BLaER1 treated with 17β-estradiol and CSF1 and Interleukin-3, amounts not matched to agents 10 nM and 100 nM (cell line): Measurements from ENCODE around the gene GPR176.

Experiments used
- H3K27ac ChIP-seq, 11 experiments: shearing (Covaris generic); formaldehyde crosslinking; 2 replicates each; pipeline ENCODE4 v1.8.1; 2022
- H3K27me3 ChIP-seq, 11 experiments: shearing (Covaris generic); formaldehyde crosslinking; 2 replicates each; pipeline ENCODE4 v1.8.1; 2022
- H3K36me3 ChIP-seq, 11 experiments: shearing (Covaris generic); formaldehyde crosslinking; 2 replicates each; pipeline ENCODE4 v1.8.1; 2022
- H3K4me1 ChIP-seq, 10 experiments: shearing (Covaris generic); formaldehyde crosslinking; 2 replicates each; pipeline ENCODE4 v1.8.1; 2022
- H3K4me2 ChIP-seq, 11 experiments: shearing (Covaris generic); formaldehyde crosslinking; 2 replicates each; pipeline ENCODE4 v1.8.1; 2022
- H3K4me3 ChIP-seq, 10 experiments: shearing (Covaris generic); formaldehyde crosslinking; 2 replicates each; pipeline ENCODE4 v1.8.1; 2022
- H3K9ac ChIP-seq, 11 experiments: shearing (Covaris generic); formaldehyde crosslinking; 2 replicates each; pipeline ENCODE4 v1.8.1; 2022
- H3K9me3 ChIP-seq, 11 experiments: shearing (Covaris generic); formaldehyde crosslinking; replicated peaks in 1 of 11; 2 replicates each; pipeline ENCODE4 v1.8.1; 2022
- H4K20me1 ChIP-seq, 11 experiments: shearing (Covaris generic); formaldehyde crosslinking; 2 replicates each; pipeline ENCODE4 v1.8.1; 2022
- Cebpa-rat ChIP-seq, 11 experiments: shearing (Covaris generic); IDR thresholded peaks; 2 replicates each; pipeline ENCODE4 v1.8.1; 2022

The GPR176 gene

GRCh38 chr15:39939487-39940452 lies 19.7 kb upstream of the GPR176 start:
- Histone ChIP-seq H4K20me1 (peaks cover 0 to 6% (median 0%) of the 10 kb centered on the region in 11 experiments; a peak in 2 of 22 replicates), H3K36me3 (peaks cover 47 to 76% (median 54%) of the 10 kb centered on the region in 11 experiments), H3K27ac (peak overlapping the region in 8 of 11 experiments; percentile 13 to 89 (median 50); a peak in 12 of 22 replicates), H3K4me1 (peaks cover 33 to 54% (median 39%) of the 10 kb centered on the region in 10 experiments), H3K4me2 (peak overlapping the region; percentile 29 to 86 (median 60); a peak in 20 of 22 replicates), H3K9me3 (peaks cover 0 to 13% (median 8%) of the 10 kb centered on the region in 11 experiments; a peak in 11 of 22 replicates), H3K27me3 (no peaks in the 10 kb centered on the region), H3K9ac (peak overlapping the region in 4 of 11 experiments; percentile 28 to 82 (median 64); a peak in 6 of 22 replicates), H3K4me3 (peak overlapping the region in 1 of 10 experiments; percentile 28; a peak in 1 of 20 replicates)
- TF ChIP-seq Cebpa-rat (IDR thresholded peaks at IDR 0.05), result no peak

DNA sequence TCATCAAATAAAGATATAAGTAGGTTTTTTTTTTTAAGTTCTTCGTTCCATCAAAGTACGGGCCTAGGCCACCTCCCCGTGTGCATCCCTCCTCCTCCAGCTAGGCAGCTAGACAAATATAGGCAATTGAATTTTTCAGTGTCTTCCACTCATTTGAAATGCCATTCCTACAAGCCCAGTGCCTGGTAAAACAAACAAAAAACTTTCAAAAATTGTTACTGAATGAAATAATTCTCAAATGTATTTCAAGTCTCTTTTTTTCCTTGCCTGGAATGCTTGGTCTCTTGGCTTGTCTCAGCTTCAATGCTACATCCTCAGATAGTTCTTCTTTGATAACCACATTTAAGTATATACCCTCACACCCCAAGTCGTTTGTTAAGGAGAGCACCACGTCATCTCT lies 17.6 kb upstream of the GPR176 start:
- Histone ChIP-seq H3K9me3 (peaks cover 0 to 8% (median 7%) of the 10 kb centered on the region in 11 experiments; a peak in 12 of 22 replicates), H3K27me3 (no peaks in the 10 kb centered on the region), H4K20me1 (peaks cover 0 to 6% (median 0%) of the 10 kb centered on the region in 11 experiments; a peak in 2 of 22 replicates), H3K4me3 (no peak overlapping the region), H3K4me2 (peak overlapping the region in 3 of 11 experiments; percentile 5 to 86 (median 80); a peak in 3 of 22 replicates), H3K4me1 (peaks cover 39 to 57% (median 45%) of the 10 kb centered on the region in 10 experiments), H3K36me3 (peaks cover 27 to 55% (median 33%) of the 10 kb centered on the region in 11 experiments; a peak in 21 of 22 replicates), H3K9ac (no peak overlapping the region), H3K27ac (no peak overlapping the region)
- TF ChIP-seq Cebpa-rat (IDR thresholded peaks at IDR 0.05), result no peak

- Histone ChIP-seq H3K4me2 (peak overlapping the region in 8 of 11 experiments; percentile 83 to 95 (median 90); a peak in 10 of 22 replicates), H3K4me1 (peaks cover 39 to 59% (median 45%) of the 10 kb centered on the region in 10 experiments), H3K4me3 (no peak overlapping the region), H4K20me1 (peaks cover 0 to 6% (median 0%) of the 10 kb centered on the region in 11 experiments; a peak in 2 of 22 replicates), H3K36me3 (peaks cover 18 to 45% (median 23%) of the 10 kb centered on the region in 11 experiments; a peak in 21 of 22 replicates), H3K9ac (no peak overlapping the region), H3K27me3 (no peaks in the 10 kb centered on the region), H3K27ac (no peak overlapping the region), H3K9me3 (peaks cover 0 to 12% (median 10%) of the 10 kb centered on the region in 11 experiments; a peak in 12 of 22 replicates)
- TF ChIP-seq Cebpa-rat (IDR thresholded peaks at IDR 0.05), result no peak
Measured at GRCh38 chr15:39936681-39937080, 16.6 kb upstream of the GPR176 start.

GRCh38 chr15:39936187-39936586 lies 16.1 kb upstream of the GPR176 start:
- H3K9me3 ChIP-seq, result peaks cover 0 to 12% (median 10%) of the 10 kb centered on the region in 11 experiments; a peak in 12 of 22 replicates
- H3K9ac ChIP-seq, result no peak overlapping the region
- peaks cover 0 to 6% (median 0%) of the 10 kb centered on the region in 11 experiments; a peak in 2 of 22 replicates for H4K20me1 ChIP-seq
- TF ChIP-seq Cebpa-rat (IDR thresholded peaks at IDR 0.05), result no peak
- H3K27me3 ChIP-seq, result no peaks in the 10 kb centered on the region
- peak overlapping the region in 1 of 11 experiments; percentile 17; a peak in 2 of 22 replicates for H3K27ac ChIP-seq
- no peak overlapping the region for H3K4me3 ChIP-seq
- H3K4me2 ChIP-seq, result peak overlapping the region in 9 of 11 experiments; percentile 83 to 95 (median 91); a peak in 16 of 22 replicates
- peaks cover 13 to 40% (median 18%) of the 10 kb centered on the region in 11 experiments; a peak in 21 of 22 replicates for H3K36me3 ChIP-seq
- H3K4me1 ChIP-seq, result peaks cover 39 to 59% (median 45%) of the 10 kb centered on the region in 10 experiments

- H3K4me1 ChIP-seq, result peaks cover 39 to 59% (median 45%) of the 10 kb centered on the region in 10 experiments
- TF ChIP-seq Cebpa-rat (IDR thresholded peaks at IDR 0.05), result no peak
- peak overlapping the region; percentile 83 to 95 (median 90) for H3K4me2 ChIP-seq
- peaks cover 0 to 6% (median 0%) of the 10 kb centered on the region in 11 experiments; a peak in 2 of 22 replicates for H4K20me1 ChIP-seq
- H3K9me3 ChIP-seq, result peaks cover 0 to 12% (median 10%) of the 10 kb centered on the region in 11 experiments; a peak in 12 of 22 replicates
- peak overlapping the region in 9 of 11 experiments; percentile 86 to 92 (median 90); a peak in 13 of 22 replicates for H3K9ac ChIP-seq
- no peaks in the 10 kb centered on the region for H3K27me3 ChIP-seq
- peak overlapping the region in 4 of 11 experiments; percentile 17 to 98 (median 92); a peak in 3 of 22 replicates for H3K27ac ChIP-seq
- peaks cover 4 to 30% (median 9%) of the 10 kb centered on the region in 11 experiments; a peak in 19 of 22 replicates for H3K36me3 ChIP-seq
- H3K4me3 ChIP-seq, result peak overlapping the region; percentile 65 to 89 (median 82); a peak in 16 of 20 replicates
Measured at GRCh38 chr15:39935241-39935640, 15.2 kb upstream of the GPR176 start.

DNA sequence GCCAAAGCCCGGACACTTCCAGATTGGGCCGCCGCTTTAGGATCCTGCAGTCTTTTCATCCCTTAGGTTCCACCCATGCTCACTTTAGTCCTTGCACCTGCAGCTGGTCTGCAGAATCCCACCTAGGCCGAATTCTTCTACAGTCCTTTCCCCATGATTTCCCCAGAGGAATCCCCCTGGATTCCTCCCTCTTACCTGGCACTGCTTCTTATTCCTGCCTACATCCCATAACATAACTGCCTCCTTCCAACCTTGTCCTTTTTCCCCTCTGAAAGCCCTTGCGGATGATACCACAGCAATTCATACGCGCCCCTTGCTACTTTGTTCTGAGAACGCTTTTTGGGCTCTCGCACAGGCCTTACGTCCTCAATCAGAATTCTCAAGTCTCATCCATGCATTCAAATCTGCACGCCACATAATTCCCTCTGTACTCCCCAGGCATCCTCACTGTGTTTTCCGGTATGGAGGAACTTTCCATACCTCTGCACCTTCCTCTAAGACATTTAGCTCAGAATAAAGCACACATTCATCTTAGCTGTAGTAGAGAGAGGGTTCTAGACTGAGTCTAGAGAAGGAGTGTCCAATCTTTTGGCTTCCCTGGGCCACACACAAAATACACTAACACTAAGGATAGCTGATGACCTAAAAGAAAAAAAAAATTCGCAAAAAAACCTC lies 14.5 kb upstream of the GPR176 start:
- H3K4me2 ChIP-seq, result peak overlapping the region; percentile 83 to 95 (median 90)
- H4K20me1 ChIP-seq, result no peaks in the 10 kb centered on the region
- peak overlapping the region; percentile 75 to 92 (median 90) for H3K9ac ChIP-seq
- H3K4me3 ChIP-seq, result peak overlapping the region; percentile 65 to 89 (median 82)
- TF ChIP-seq Cebpa-rat (IDR thresholded peaks at IDR 0.05), result no peak
- no peaks in the 10 kb centered on the region for H3K27me3 ChIP-seq
- peak overlapping the region; percentile 80 to 98 (median 92) for H3K27ac ChIP-seq
- peaks cover 32 to 52% (median 39%) of the 10 kb centered on the region in 10 experiments for H3K4me1 ChIP-seq
- H3K9me3 ChIP-seq, result peaks cover 0 to 12% (median 10%) of the 10 kb centered on the region in 11 experiments; a peak in 12 of 22 replicates
- H3K36me3 ChIP-seq, result peaks cover 0 to 25% (median 4%) of the 10 kb centered on the region in 11 experiments; a peak in 10 of 22 replicates

GRCh38 chr15:39931615-39932014 lies 11.5 kb upstream of the GPR176 start:
- Histone ChIP-seq H3K4me3 (no peak overlapping the region), H3K9ac (no peak overlapping the region), H3K9me3 (peaks cover 0 to 12% (median 10%) of the 10 kb centered on the region in 11 experiments; a peak in 12 of 22 replicates), H3K27ac (no peak overlapping the region), H3K27me3 (no peaks in the 10 kb centered on the region), H3K4me2 (no peak overlapping the region), H3K4me1 (peaks cover 17 to 30% (median 22%) of the 10 kb centered on the region in 10 experiments), H4K20me1 (no peaks in the 10 kb centered on the region), H3K36me3 (peaks cover 0 to 13% (median 0%) of the 10 kb centered on the region in 11 experiments; a peak in 3 of 22 replicates)
- TF ChIP-seq Cebpa-rat (IDR thresholded peaks at IDR 0.05), result no peak

DNA sequence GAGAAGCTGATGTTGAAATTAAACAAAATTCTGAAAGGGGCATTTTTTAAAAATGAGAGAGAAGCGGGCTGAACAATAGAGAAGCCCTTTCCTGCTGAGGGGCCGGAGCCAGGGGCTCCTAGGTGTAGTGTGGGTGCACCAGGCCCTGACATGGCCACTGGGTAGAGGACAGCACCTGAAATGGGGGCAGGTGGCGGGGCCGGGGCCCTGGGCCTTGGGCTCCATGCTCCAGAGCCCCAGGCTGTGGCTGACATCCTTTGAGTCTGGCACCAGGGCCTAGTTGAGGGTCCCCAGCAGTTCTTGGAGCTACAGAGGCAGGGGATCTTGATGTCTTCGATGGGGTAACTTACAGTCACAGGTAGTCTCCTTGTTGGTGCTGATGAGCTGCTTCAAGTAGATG lies 6.5 kb upstream of the GPR176 start:
- no peaks in the 10 kb centered on the region for H3K36me3 ChIP-seq
- no peak for TF ChIP-seq Cebpa-rat (IDR thresholded peaks at IDR 0.05)
- H3K4me1 ChIP-seq, result peaks cover 36 to 51% (median 45%) of the 10 kb centered on the region in 10 experiments
- no peaks in the 10 kb centered on the region for H3K27me3 ChIP-seq
- H3K9ac ChIP-seq, result no peak overlapping the region
- no peak overlapping the region for H3K4me3 ChIP-seq
- H3K4me2 ChIP-seq, result peak overlapping the region in 1 of 11 experiments; percentile 21; a peak in 1 of 22 replicates
- peak overlapping the region in 1 of 11 experiments; percentile 50; a peak in 3 of 22 replicates for H3K27ac ChIP-seq
- no peaks in the 10 kb centered on the region for H4K20me1 ChIP-seq
- H3K9me3 ChIP-seq, result peaks cover 0 to 4% (median 0%) of the 10 kb centered on the region in 11 experiments; a peak in 2 of 22 replicates
